C4-2B (cell line): Measurements from ENCODE around the gene DPF3.

ENCODE experiments used
- H3K27ac ChIP-seq: fragments of 450-650 bp; 2 replicates; pipeline ENCODE4 v1.5.1; 2017
- ZFX ChIP-seq: fragments of 450-650 bp; IDR thresholded peaks from 2 replicates; pipeline ENCODE4 v1.6.1; 2017
- TF ChIP-seq, protein P1 (sequence below): fragments of 450-650 bp; conservative IDR thresholded peaks from 2 replicates; pipeline ENCODE4 v1.5.1; 2017; ENCODE audit warnings: mild to moderate bottlenecking

DPF3 gene

GRCh38 chr14:72892879-72893635 is 844 bp downstream of the DPF3 start:
- TF ChIP-seq, protein P1, sequence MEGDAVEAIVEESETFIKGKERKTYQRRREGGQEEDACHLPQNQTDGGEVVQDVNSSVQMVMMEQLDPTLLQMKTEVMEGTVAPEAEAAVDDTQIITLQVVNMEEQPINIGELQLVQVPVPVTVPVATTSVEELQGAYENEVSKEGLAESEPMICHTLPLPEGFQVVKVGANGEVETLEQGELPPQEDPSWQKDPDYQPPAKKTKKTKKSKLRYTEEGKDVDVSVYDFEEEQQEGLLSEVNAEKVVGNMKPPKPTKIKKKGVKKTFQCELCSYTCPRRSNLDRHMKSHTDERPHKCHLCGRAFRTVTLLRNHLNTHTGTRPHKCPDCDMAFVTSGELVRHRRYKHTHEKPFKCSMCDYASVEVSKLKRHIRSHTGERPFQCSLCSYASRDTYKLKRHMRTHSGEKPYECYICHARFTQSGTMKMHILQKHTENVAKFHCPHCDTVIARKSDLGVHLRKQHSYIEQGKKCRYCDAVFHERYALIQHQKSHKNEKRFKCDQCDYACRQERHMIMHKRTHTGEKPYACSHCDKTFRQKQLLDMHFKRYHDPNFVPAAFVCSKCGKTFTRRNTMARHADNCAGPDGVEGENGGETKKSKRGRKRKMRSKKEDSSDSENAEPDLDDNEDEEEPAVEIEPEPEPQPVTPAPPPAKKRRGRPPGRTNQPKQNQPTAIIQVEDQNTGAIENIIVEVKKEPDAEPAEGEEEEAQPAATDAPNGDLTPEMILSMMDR: no peak
- TF ChIP-seq ZFX: no peak
- no peak overlapping the region for H3K27ac ChIP-seq

- H3K27ac ChIP-seq: no peak overlapping the region
- TF ChIP-seq, protein P1: no peak
- no peak for TF ChIP-seq ZFX
Measured at GRCh38 chr14:72892103-72892878, 1.6 kb downstream of the DPF3 start.

DNA sequence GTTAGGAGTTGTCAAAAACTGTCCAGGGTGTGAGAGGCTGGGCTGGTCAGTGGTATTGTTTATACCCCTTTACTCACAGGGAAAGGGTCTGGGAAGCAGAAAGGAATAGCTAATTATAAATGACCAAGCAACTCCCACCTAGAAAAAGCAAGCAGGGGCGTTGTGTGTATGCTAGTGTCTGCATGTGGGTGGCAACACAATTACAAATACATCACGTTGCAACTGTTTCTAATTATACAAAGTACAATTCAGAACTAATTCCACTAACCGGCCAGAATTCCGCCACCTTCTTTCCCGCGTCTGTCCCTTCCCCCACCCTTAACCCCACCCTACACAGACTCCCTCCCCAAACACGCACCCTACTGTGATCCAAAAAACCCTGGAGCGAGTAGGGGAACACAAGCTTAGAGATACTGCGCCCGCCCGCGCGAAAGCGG is 2.2 kb downstream of the DPF3 start:
- no peak for TF ChIP-seq ZFX
- TF ChIP-seq, protein P1: no peak
- no peak overlapping the region for H3K27ac ChIP-seq

GRCh38 chr14:72889366-72889765 is 4.5 kb downstream of the DPF3 start:
- no peak overlapping the region for H3K27ac ChIP-seq
- TF ChIP-seq, protein P1: no peak
- TF ChIP-seq ZFX: no peak

- no peak for TF ChIP-seq ZFX
- TF ChIP-seq, protein P1: no peak
- H3K27ac ChIP-seq: no peak overlapping the region
Measured at GRCh38 chr14:72888636-72889201, 5.2 kb downstream of the DPF3 start.

- H3K27ac ChIP-seq: no peak overlapping the region
- TF ChIP-seq ZFX: no peak
- TF ChIP-seq, protein P1: no peak
Measured at GRCh38 chr14:72888192-72888591, 5.7 kb downstream of the DPF3 start.

- TF ChIP-seq, protein P1: no peak
- TF ChIP-seq ZFX: no peak
- H3K27ac ChIP-seq: no peak overlapping the region
Measured at GRCh38 chr14:72887514-72887913, 6.4 kb downstream of the DPF3 start.
